ENCODE data around the gene MARCHF10.
"Not testable (repeated sequence)": the region's sequence is repeated elsewhere in the genome, so short reads cannot be mapped to it uniquely, and the experiment has no call there.

MARCHF10 gene

DNA sequence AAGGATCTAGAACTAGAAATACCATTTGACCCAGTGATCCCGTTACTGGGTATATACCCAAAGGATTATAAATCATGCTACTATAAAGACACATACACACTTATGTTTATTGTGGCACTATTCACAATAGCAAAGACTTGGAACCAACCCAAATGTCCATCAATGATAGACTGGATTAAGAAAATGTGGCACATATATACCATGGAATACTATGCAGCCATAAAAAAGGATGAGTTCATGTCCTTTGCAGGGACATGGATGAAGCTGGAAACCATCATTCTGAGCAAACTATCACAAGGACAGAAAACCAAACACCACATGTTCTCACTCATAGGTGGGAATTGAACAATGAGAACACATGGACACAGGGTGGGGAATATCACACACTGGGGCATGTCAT is 22.1 kb downstream of the MARCHF10 start:
- not testable (repeated sequence) for DNase-seq

DNA sequence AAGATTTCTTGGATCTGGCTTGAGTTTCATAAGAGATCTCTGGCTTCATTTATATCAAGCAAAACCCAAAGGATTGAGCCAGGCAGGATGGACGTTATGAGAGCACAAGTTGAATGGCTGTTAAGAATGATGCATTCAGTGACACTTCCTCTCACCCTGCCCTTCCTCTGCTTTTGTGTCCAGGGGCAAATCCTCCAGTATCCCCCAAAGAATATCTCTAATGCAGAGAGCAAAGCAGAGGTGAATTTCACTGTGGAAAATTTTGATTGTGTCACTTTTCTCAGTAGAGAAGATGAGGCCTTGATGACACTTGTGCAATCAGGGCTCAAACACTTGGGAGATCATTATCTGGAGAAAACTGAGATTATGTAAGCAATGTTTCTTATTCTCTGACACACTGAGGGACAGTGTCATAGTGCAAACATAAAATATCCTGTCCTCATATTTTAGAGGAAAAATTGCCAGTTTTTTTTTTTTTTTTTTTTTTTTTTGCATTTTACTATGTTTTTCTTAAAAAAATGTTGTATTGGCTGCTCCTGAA is 25.3 kb downstream of the MARCHF10 start:
- no peak for DNase-seq

DNA sequence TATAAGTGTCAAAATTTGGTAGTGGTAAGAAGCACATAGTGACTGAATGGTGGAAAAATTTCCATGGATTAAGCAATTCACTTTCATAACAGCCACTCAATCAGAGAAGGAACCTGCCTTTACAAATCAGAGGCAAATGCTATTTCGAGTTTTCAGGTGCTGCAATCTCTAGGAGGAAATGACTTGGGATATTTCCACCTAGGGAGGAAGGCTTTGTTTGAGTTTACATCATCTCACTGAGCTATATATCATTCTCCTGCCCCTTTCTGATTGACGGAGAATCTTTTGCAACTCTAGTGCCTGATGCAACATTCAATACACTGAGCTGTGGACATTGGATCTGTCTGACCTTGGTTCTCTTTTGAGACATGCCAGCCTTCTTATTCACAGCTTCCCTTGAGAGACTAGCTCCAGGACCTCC is 26.3 kb downstream of the MARCHF10 start:
- DNase-seq: no peak

DNA sequence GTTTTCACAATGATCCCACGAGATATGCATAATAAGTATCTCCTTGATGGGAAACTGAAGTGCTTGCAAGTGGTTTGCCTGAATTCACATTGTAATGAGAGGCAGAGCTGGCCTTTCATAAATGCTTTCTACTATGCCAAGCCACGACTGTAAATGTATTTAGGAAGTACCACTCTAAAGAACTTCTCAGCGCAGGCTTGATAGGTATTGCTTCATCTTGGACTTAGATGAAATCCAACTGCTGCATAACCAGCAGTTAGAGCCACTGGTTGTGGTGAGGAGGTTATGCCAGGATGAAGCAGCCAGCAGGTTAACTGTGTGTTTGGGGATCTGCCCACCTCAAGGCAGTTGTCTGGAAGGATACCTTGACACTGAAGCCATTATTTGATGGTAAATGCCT is 26.8 kb downstream of the MARCHF10 start:
- DNase-seq: peak; percentile 63

DNA sequence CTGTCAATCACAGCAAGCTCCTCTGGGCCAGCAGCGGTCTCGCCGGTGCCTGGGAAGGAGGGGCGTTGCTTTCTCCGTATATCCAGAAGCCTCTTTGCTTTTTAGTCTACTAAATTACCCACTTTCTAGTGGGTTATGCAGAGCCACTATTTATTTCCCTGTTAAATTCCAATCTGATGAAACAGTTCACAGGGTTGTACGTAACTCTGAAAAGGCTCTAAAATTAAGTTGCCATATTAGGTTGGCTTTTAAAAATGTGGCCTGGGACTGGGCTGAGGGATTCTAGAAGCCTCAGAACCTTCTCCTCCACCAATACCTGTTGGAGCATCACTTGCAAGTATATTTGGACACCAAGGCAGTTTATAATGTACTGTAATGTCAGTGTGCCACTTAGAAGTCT is 27.2 kb downstream of the MARCHF10 start:
- no peak for DNase-seq

DNA sequence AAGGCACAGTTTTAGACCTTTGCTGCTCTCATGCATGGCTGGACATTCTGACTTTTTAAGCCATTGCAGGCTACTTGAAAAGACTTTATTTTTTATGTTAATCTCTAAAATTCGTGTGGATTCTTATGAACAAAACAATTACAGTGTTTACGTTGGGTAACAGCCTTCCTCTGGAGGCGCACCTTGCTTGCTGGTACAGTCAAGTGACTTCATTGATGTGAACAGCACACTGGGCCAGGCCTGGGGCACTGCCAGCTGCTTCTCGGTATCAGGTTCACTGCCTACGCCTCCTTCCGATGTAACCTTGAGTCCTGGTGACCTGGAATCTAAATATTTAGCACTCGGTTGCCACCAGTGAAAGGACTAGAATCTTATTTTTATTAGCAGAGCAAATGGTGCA is 27.8 kb downstream of the MARCHF10 start:
- peak; percentile 31 for DNase-seq

DNA sequence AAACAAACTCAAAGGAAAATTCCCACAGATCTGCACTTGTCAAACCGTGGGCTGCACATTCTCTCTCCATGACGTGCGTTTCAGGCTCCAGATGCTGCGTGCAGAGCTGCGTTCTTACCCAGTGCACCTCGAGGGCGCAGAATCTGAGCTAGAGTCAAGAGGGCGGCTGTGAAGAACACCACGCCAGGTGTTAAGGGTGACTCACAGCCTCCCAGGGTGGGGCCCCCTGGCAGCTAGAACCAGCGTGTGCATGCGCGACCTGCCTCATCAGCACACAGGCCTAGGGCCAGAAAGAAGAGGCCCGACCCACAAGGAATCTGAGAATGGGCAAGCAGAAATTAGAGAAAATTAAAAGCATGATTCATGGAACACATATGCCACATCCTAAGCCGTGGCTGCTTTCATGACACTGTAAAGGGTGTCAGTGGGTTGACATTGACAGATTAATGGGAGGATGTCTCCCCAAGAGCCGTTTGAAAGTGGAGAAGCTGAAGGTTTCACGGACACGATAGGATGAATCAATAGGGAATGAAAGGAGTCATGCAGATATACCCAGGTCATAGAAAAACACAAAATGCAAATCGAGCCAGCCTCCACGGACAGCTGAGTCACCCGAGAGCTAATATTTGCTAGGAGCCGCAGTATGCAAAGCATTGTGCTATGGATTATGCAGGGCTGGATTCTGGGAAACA is 29.0 kb downstream of the MARCHF10 start:
- DNase-seq: peak; percentile 92

DNA sequence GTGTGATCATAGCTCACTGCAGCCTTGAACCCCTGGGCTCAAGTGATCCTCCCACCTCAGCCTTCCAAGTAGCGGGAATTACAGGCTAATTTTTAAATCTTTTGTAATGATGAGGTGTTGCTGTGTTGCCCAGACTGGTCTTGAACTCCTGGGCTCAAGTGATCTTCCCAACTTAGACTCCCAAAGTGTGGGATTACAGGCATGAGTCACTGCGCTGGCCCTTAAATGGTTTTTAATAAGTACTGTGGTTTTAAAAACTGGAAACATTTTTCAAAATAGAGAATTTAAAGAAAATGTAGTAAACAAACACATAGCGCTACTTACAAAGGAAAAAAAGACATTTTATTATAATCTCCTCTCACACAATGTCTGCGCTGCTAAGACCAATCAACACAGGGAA is 32.2 kb downstream of the MARCHF10 start:
- DNase-seq: no peak

DNA sequence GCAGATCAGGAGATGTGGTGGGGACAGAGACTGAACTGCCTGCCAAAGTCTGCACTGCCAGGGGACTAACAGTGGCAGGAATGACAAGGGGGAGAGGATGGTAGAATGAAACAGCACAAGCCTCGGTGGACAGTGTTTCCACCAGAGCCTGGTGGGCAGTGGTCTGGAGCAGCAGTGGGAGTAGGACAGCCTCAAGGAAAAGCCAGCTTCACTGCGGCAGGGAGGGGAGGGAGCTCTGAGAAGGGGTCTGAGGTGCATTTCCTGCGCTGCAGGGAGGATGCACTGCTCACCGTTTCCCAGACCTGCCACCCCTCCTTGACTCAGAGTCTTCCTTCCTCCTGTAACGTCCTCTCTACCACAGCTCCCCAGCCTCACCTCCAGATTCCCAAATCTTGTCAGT is 33.8 kb downstream of the MARCHF10 start:
- no peak for DNase-seq

DNA sequence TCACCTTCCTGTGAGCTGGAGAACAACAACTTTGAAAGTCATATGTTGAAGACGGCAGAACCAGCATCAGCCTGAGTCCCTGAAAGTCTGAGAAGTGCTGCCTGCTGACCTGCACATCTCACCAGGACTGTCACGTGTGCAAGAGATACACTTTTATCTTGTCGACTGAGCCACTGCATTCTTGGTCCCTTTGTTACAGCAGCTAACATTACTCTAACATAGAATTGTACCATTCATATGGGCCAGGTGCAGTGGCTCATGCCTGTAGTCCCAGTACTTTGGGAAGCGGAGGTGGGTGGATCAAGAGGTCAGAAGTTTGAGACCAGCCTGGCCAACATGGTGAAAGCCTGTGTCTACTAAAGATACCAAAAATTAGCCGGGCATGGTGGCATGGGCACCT is 40.1 kb downstream of the MARCHF10 start:
- DNase-seq: no peak

DNA sequence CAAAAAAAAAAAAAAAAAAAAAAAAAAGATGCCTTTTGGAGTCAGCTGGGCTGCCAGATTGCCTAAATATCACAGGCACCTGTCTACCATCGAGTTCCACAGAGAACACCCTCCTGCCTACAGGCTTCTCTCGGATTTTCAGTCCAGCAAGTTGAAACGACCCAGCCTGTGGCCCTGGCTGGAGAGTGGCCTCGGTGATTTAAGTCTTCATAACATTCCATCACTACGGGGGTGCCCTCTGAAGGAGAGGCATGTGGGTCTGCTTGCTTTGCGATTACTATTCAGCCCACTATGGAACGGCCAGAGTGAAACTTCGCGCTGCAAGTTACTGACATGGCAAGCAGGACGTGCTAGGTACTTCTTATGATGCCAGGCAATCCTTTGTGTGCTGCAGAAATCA is 42.8 kb downstream of the MARCHF10 start:
- DNase-seq: no peak

DNA sequence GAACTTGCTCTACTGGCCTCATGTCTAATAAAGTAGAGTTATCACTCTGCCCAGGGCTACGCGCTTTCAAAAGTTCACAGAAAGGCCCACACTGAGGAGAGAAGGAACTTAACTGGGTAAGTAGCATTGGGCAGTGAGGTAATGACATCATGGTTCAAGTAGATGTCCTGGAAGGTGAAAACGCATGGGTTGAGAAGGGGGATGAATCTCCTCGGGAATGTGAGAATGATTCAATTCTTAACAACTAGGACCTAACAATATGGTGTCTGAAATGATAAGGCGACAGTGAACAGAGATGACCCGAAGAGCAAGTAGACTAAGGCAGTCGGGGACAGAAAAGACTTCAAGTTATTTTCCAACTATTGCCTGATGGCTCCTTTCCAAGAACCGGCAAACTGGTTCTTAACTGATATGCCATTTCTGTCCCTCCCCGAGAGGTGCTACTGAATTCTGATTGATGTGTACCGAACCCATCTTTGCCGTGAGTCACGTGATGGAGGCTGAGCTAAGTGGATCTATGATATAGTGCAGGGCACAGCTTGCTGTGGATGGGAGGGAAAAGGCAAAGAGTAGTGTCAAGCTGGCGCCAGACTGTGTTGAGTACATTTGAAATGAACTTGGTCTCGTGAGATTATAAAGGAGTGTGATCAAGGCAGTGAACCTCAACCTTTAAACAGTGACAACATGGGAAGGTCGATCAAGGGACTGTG is 44.1 kb downstream of the MARCHF10 start:
- DNase-seq: no peak

DNA sequence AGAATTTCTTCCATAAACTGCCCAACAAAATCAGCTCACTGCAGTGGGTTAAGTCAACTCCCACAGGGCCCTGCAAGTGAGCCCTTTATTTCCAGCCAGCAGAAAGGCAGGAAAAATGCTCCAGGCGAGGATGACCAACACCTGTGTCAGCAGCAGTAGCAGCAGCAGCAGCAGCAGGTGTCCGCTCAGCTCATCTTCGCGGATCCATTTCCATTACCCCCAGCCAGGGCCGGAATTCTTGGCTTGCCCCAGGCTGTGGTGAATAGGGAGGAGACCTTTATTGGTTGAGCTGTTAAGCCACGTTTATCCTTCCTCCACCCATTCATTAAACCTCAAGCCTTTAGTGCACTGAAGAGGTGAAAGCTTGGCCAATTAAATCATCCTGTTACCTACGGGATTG is 46.2 kb downstream of the MARCHF10 start:
- no peak for DNase-seq

DNA sequence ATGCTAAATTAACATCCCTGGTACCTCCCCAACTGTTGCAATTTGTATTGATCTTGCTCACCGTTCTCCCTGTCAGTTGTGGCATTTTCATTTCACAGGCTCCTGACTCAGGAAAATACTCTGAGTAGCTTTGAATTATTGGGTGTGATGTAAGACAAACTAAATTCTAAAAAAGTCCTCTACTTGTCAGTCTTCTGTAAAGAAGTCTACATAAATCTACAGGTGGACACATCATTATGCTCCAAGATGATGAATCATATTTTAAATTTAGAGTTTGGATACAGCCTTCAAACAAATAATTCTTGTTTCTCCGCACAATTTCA is 47.2 kb downstream of the MARCHF10 start:
- DNase-seq: no peak

DNA sequence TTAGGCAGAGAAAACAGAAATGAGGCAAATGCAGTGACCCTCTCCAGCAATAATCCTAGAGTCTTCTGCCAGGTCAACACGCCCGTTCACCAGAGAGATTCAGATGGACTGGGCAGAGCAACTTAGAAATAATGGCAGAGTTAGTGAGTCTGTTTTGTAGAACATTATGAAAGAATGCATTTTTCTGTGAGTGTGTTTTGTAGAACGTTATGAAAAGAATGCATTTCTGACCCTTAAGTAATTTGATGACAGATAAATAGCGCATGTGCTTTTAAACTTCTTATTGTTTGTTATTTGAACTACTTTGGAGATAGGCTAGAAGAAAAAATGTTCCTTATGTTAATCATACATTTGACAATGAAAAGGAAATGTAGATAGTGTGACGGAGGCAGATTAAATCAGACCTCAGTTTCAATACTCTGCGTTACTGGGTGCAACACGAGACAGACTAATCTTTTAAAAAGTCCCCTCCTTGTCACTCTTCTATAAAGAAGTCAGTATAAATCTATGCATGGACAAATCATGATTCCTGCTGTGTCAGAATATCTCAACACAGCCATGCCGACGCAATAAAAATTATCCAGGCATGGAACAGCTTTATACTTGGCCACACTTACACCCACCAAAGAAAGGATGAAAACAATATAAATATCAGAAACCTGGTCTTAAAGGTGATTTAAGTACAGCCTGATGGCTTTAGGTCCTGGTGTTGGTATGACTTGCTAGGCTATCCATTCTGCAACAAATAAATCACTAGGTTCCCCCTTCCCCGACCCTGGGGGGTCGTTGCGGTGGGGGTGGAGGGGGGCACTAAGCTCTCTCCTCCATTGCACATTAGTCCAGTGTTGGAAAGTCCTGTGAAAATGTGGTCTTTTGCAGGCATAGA is 47.8 kb downstream of the MARCHF10 start:
- no peak for DNase-seq

DNA sequence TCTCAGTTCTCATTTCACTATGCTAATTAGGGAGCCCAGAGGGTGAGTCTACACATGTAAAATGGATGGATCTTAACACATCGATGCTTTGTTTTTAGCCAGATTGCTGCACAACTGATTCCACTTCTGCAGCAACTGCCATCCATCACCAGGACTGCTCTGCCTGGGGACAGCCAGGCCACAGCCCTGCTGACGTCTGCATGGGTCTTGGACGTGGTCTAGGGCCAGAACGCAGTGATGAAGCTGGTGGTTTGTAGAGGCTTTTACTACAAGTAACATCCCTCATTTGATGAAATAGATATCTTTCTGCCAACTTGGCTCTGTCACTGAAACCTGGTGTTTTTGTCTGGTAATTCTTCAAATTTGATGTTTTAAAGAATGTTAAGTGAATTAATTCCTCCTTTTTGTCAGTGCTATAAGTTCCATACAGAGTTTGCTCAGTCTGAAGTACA is 50.6 kb downstream of the MARCHF10 start:
- no peak for DNase-seq

DNA sequence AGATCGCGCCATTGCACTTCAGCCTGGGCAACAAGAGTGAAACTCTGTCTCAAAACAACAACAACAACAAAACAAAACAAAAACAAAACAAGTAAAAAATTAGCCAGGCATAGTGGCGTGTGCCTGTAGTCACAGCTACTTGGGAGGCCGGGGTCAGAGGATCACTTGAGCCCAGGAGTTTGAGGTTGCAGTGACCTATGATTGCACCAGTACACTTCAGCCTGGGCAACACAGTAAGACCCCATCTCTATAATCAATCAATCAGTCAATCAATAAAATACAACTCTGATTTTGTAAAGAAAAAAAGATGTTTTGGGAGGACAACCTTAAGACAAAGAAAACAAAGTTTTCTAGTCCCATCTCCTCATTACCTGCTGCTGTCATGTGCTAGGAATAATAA is 51.9 kb downstream of the MARCHF10 start:
- DNase-seq: no peak

DNA sequence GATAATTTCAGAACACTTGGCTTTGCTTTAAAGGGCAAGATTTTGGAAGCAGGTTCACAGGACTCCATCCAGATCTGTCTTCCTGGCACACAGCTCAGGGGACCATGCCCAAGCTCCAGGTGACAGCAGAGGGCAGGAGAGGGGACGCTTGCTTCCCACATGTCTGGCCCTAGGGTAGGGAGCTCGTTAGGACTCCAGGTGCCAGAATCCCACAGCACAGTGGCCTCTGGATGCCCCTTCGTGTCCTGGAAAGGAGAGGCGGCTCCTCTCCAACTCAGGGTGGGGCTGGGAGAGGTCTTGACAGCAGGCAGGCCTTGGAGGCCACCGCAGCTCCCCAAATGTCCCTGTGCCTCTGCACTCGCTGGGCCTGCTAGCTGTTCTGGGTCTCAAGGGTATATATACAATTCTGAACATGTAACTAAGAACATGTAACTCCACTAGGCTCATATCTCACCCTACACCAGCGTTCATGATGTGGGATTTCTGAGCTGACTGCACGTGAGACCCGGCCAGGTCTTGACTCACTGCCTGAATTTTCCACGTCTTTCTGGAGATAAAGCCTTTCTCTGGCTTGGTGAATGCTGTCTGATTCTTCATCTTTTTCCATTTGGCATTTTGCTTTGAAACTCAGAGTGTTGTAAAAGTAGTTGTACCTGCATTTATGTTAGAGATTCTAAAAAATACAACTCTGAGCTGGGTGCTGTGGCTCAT is 52.8 kb downstream of the MARCHF10 start:
- DNase-seq: no peak

DNA sequence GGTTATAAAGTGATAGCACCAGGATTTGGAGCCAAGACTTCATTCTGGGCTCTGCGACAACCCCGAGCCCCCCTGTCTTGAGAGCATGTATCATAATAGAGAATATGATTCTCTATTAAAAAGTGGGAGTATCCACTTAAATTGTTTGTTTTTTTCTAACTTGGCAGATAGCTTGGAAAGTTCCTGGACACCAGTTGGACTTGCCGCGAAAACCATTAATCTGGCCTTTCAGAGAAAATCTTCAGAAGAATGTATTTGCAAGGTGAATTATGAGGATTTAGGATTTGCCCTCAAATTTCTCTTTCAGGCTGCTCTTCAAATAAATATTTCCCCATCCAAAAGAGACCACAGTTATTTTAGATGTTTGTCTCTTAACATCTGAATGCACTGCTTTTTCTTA is 53.5 kb downstream of the MARCHF10 start:
- DNase-seq: no peak

DNA sequence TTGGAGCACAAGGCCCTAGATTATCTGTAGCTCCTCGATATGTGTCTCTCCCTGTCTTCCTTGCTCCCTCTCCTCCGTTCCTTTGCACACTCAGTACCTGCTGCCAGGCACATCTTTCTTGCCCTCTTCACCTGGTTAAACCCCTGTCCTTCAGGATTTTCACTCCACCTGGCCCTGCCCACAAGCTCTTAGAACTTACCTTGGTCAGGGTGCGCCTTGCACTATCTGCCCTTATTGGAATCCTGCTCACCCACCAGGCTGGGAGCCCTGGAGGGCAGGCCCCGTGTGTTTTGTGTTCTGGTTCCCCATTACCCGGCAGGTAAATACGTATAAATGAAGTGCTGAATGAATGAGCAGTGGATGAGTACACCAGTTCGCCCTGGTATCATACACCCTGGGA is 54.6 kb downstream of the MARCHF10 start:
- no peak for DNase-seq

DNA sequence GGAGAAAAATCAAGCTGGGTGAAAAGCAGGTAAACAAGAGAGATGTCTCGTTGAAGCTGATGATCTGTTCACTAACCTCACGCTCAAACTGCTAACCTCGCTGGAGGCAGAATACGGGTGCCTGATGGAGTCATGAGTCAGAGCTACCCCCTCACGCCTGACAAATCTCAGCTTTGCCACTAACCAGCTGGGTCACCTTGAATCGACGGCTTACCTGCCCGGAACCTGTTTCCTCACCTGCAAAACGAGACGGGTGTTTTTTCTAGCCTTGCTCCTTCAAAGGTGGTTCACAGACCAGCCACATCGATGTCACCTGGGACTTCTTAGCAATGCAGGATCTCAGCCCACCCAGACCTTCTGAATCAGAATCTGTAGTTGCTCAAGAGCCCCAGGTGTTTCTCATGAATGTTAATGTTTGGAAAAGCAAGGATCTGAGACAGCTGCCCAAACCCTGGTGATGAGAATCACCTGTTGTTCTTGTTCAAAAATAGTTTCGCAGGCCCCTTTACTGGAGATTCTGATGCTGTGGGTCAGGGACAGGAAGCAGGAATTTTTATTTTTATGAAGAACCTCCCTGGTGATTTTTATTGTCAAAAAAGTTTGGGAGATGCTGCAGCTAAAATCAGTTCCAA is 56.9 kb downstream of the MARCHF10 start:
- DNase-seq: no peak

DNA sequence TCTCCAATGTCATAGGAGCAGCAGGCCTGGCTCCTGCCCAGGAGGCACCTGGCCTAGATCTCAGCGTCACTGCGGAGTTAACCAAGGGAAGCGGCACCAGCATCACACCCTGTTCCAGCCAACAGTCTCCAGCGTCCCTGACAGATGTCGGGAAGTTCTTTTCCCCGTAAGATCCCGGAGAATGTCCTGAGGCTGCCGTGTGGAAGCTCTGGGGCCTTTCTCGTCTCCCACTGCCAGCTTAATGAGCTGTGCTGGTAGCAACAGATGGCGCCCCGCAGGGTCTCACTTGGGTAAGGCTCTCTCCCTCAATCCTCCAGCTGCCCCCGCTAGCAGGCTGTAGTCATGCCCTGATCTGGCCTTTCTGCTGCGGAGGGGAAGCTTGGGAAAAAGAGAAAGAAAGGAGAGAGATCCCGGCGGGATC is 57.5 kb downstream of the MARCHF10 start:
- DNase-seq: no peak
